Measurements from ENCODE around the gene OSMR.

OSMR gene

DNA sequence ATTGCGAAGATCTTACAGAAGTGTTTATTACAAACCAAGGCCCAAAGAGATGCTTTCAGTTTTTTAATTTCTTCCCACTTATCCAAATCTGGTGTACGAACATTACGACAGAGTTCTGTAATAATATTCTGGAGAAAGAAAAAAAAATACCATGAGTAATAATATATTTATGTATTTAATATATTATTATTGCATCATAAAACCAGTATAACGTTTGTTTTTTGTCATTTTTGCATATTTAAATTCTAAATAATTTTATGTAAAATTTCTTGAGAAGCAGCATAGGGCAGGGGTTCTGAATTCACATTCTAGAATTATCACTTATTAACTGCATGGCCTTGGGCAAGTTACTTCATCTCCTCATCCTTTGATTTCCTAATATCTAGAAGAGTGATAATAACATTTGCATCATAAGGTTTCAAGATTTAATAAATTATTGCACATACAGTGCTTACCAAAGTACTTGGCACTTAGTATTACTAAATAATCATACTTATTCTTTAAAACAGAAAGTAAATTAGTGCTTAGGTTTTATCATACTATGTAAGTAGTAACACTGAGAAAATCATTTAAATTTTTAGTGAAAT is 107.7 kb downstream of the OSMR start:
- TF ChIP-seq, protein P1, sequence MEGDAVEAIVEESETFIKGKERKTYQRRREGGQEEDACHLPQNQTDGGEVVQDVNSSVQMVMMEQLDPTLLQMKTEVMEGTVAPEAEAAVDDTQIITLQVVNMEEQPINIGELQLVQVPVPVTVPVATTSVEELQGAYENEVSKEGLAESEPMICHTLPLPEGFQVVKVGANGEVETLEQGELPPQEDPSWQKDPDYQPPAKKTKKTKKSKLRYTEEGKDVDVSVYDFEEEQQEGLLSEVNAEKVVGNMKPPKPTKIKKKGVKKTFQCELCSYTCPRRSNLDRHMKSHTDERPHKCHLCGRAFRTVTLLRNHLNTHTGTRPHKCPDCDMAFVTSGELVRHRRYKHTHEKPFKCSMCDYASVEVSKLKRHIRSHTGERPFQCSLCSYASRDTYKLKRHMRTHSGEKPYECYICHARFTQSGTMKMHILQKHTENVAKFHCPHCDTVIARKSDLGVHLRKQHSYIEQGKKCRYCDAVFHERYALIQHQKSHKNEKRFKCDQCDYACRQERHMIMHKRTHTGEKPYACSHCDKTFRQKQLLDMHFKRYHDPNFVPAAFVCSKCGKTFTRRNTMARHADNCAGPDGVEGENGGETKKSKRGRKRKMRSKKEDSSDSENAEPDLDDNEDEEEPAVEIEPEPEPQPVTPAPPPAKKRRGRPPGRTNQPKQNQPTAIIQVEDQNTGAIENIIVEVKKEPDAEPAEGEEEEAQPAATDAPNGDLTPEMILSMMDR (IDR thresholded peaks at IDR 0.05): no peak
- TF ChIP-seq ZFX (IDR thresholded peaks at IDR 0.05; ENCODE audit: borderline replicate concordance): no peak
- no peak overlapping the region for H3K27ac ChIP-seq

DNA sequence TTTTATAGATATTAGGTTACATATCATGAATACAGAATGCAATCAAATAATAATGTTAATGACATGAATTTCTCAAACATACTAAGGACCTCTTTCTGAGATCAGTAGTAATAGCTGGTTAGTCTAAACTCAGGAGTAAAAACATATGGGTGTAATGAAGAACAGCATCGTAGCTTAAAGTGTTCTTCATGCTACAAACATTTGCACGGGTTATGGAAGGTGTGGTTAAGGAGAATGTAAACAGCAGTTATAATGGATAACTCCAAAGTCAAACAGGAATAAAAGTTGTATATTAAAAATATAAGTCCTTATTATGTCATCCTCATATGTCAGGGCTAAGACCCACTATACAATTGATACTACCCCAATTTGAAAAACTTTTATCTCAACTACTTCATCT is 115.9 kb downstream of the OSMR start:
- no peak overlapping the region for H3K27ac ChIP-seq
- TF ChIP-seq, protein P1 (IDR thresholded peaks at IDR 0.05): no peak
- TF ChIP-seq ZFX (IDR thresholded peaks at IDR 0.05; ENCODE audit: borderline replicate concordance): no peak

DNA sequence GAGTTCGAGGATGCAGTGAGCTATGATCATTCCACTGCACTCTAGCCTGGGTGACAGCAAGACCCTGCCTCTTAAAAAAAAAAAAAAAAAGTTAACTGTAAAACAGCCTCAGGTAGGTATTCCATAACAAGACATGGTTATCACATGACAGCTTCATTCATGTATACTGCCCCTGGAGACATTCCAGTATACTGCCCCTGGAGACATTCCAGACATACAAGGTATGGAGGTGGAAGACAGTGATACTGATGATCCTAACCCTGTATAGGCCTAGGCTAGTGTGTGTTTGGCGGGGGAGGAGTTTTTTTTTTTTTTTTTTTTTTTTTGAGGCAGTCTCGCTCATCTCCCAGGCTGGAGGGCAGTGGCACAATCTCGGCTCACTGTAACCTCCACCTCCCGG is 122.9 kb downstream of the OSMR start:
- no peak overlapping the region for H3K27ac ChIP-seq
- no peak for TF ChIP-seq ZFX (IDR thresholded peaks at IDR 0.05; ENCODE audit: borderline replicate concordance)
- TF ChIP-seq, protein P1 (IDR thresholded peaks at IDR 0.05): no peak

DNA sequence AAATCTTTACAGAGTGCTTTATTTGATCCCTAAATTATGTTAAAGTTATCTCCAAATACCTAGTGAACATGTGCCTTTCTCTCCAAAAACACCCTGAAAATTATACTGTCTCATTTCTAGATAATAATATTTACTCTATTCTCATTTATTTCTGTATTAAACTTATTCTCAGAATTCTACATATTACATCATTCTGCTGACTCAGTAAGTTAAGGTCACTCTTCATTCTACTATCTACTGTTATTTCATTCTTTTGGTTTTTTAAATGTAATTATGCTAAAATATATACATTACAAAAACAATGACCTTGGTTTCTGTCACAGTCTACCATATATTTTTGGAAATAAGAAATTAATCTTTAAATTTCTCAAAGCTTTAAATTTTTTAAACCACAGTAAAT is 132.2 kb downstream of the OSMR start:
- H3K27ac ChIP-seq: no peak overlapping the region
- TF ChIP-seq, protein P1 (IDR thresholded peaks at IDR 0.05): no peak
- no peak for TF ChIP-seq ZFX (IDR thresholded peaks at IDR 0.05; ENCODE audit: borderline replicate concordance)

DNA sequence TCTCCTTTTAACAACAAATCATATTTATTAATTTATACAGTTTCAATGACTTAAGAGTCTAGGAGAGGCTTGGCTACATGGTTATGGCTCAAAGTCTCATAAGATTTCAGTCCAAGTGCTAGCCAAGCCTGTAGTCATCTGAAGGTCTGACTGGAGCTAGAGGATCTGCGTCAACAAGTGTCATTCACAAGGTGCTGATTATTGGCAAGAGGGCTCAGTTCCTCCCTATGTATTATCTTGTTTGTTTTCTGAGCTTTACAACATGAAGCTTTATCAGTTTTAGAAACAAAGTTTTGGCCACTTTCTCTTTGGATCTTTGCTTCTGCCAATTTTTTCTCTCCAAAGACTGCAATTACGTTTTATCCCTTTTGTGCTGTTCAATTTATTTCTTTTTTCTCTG is 133.7 kb downstream of the OSMR start:
- no peak for TF ChIP-seq ZFX (IDR thresholded peaks at IDR 0.05; ENCODE audit: borderline replicate concordance)
- TF ChIP-seq, protein P1 (IDR thresholded peaks at IDR 0.05): no peak

More for the DNA sequence above, 133.7 kb downstream of the OSMR start:
- no peak overlapping the region for H3K27ac ChIP-seq
